HG03175 (cell line): ENCODE results near the gene LYPD6.
"Not testable (repeated sequence)": the region's sequence is repeated elsewhere in the genome, so short reads cannot be mapped to it uniquely, and the experiment has no call there.

Experiments used
- ATAC-seq: cut with Tn5 transposase; IDR thresholded peaks from one replicate; pipeline ENCODE4 v1.9.1; 2021; ENCODE audit warnings: mild to moderate bottlenecking, moderate library complexity; ENCODE audit not compliant: unreplicated experiment

Gene LYPD6

GRCh38 chr2:149492923-149493322, 162.5 kb downstream of the LYPD6 start:
- ATAC-seq: no peak

- ATAC-seq: not testable (repeated sequence)
These were observed 168.8 kb downstream of the LYPD6 start for GRCh38 chr2:149499204-149499603.

- ATAC-seq: not testable (repeated sequence)
These were observed 176.4 kb downstream of the LYPD6 start for GRCh38 chr2:149506808-149507207.

GRCh38 chr2:149507974-149508373, 177.6 kb downstream of the LYPD6 start:
- ATAC-seq: no peak

- ATAC-seq: no peak
These were observed 183.1 kb downstream of the LYPD6 start for GRCh38 chr2:149513461-149513860.
